ACC112 (cell line): Measurements from ENCODE around the gene SYNPR.

ENCODE experiments used
- H2AFZ ChIP-seq: fragments of 200-600 bp; sonication (generic); one replicate; pipeline ENCODE4 v1.6.0; 2017; ENCODE audit warnings: antibody characterized with exemption, low read length; ENCODE audit not compliant: unreplicated experiment
- H3K27ac ChIP-seq: fragments of 200-600 bp; sonication (generic); 2 replicates; pipeline ENCODE4 v1.5.1; 2014; ENCODE audit warnings: low read depth, mild to moderate bottlenecking, antibody characterized with exemption, low read length, moderate library complexity
- H3K27me3 ChIP-seq: fragments of 200-600 bp; sonication (generic); 2 replicates; pipeline ENCODE4 v1.6.1; 2014; ENCODE audit warnings: mild to moderate bottlenecking, antibody characterized with exemption, low read length, moderate library complexity, mixed read lengths; ENCODE audit not compliant: insufficient read depth
- H3K36me3 ChIP-seq: fragments of 200-600 bp; sonication (generic); 2 replicates; pipeline ENCODE4 v1.6.1; 2016; ENCODE audit warnings: mild to moderate bottlenecking, antibody characterized with exemption, low read length, moderate library complexity, mixed read lengths; ENCODE audit not compliant: insufficient read depth
- H3K4me1 ChIP-seq: fragments of 200-600 bp; sonication (generic); one replicate; pipeline ENCODE4 v1.6.1; 2016; ENCODE audit warnings: low read length, mixed read lengths; ENCODE audit not compliant: insufficient read depth, unreplicated experiment, control insufficient read depth
- H3K4me3 ChIP-seq: fragments of 200-600 bp; sonication (generic); 2 replicates; pipeline ENCODE4 v1.5.1; 2014; ENCODE audit warnings: mild to moderate bottlenecking, low read depth, low read length
- H3K79me2 ChIP-seq: fragments of 200-600 bp; sonication (generic); one replicate; pipeline ENCODE4 v1.6.0; 2016; ENCODE audit warnings: low read length; ENCODE audit not compliant: control insufficient read depth, unreplicated experiment, insufficient read depth

SYNPR gene

DNA sequence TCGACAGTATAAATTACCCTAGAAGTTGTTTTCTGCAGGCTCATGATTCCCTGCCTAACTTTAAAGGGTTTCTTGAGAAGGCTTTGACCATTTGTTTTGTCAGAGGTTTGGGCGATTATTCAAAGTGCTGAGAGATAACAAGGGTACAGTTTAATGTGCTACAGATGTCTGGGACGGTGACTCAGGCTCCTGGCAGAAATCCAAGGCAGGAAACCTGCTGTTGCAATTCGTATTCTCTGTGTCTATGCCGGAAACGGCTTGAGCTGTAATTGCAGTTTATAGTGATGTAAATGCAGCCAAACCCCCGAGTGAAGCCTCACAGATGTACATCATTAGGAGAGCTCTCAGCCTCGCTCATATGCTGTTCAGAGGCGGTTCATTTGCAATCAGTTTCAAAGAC, 65.6 kb downstream of the SYNPR start:
- Histone ChIP-seq H3K27me3 (peaks cover 8% of the 10 kb centered on the region), H3K4me3 (no peak overlapping the region), H3K4me1 (peaks cover 10% of the 10 kb centered on the region), H3K79me2 (no peaks in the 10 kb centered on the region), H3K27ac (peak overlapping the region; percentile 10; the same call in 1 of the 2 replicates), H2AFZ (no peak overlapping the region), H3K36me3 (no peaks in the 10 kb centered on the region)

DNA sequence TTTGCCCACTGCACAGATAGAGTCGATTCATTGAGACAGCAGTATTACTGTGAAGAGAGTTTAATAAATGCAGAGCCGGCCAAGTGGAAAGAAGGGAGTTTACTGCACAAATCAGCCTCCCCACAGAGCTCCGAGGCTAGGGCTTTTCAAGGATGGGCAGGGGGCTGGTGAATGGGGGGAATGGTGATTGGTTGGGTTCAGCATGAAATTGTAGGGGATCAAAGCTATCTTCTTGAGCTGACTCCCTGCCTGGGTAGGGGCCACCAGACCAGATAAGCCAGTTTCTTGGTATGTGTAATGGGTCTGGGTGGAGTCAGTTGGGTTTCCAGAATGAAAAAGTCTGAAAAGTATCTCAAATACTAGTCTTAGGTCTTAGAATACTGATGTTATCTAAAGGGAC, 66.6 kb downstream of the SYNPR start:
- Histone ChIP-seq H3K27me3 (peaks cover 5% of the 10 kb centered on the region), H3K36me3 (no peaks in the 10 kb centered on the region), H3K27ac (no peak overlapping the region), H3K79me2 (no peaks in the 10 kb centered on the region), H2AFZ (no peak overlapping the region), H3K4me1 (peaks cover 10% of the 10 kb centered on the region), H3K4me3 (no peak overlapping the region)

DNA sequence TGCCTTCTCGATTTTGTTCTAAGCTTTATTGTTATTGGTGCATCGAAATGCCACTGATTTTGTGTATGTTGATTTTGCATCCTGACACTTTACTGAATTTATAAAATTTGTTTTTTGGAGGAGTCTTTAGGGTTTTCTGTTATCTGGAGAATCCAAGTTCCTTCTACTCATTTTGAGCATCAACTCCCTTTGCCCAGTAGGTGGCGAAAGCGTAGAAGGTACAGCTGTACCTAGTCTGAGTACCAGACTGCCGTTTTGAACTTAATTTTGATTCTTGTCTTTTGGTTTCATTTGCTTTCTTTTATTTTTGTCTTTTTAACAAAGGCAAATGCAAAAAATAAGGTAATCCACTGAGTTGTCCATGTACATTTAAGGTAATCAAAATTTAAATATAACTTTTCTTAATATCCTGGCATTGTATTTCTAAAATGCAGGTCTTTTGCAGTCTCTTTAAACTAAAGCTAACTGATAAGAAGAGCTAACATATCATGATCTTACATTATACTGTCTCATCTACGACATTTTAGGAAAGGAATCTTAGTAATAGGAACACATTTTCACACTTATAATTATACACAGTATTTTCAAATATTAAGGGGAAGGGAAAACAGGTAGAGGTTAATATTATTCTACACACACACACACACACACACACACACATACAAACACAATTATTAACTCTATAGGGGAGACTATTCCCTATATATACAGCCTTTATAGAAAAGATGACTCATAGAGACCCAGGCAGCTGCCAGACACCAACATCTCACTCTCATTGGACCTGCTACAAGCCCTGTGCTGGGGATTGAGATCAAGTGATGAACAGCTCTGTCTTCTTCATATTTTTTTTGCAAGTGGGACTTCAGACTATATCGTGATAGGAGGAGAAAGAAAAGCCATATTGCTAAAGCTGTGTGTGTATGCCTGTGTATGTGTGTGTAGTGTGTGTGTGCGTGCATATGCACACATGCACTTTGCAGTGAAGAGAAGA, 71.8 kb downstream of the SYNPR start:
- Histone ChIP-seq H3K4me3 (no peak overlapping the region), H3K4me1 (peaks cover 11% of the 10 kb centered on the region), H3K79me2 (no peaks in the 10 kb centered on the region), H2AFZ (no peak overlapping the region), H3K36me3 (no peaks in the 10 kb centered on the region), H3K27ac (no peak overlapping the region), H3K27me3 (peaks cover 5% of the 10 kb centered on the region)

DNA sequence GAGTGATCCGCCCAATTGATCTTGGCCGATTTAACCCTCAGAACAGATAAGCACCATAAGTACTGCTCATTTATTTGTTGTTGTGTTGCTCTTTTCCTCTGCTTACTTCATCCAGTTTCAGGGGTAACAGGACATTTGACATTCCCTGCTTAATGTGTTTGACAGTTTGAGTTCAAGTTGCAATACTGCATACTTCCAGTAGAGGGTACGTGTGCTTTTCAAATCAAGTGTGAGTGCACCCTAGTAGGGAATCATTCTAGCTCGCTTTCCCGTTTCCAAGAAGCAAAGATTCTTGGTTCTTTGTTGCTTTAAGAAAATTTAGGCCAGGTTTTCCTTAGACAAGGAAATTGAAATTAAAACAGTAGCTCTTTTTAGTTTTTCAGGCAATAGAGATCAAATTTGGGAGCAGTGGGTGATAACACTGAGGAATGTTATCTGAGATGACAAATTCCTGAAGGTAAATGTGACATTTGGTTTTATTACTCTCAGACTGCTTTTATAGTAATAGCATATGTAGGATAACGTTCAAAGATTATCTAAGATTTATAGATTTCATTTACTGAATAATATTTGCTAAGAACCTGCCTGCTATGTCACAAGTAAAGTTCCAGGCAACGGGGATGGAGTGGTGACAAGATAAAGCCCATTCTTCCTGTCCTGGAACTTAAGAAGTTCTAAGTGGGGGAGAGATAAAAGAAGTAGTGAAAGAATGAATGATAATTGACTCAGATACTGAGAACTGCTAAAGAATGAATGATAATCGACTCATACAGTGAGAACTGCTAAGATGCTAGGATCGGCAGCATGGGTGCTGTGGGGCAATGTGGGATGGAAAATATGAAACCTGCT, 73.3 kb downstream of the SYNPR start:
- H3K27ac ChIP-seq = no peak overlapping the region
- H3K4me3 ChIP-seq = no peak overlapping the region
- H3K36me3 ChIP-seq = no peaks in the 10 kb centered on the region
- H3K27me3 ChIP-seq = peaks cover 5% of the 10 kb centered on the region
- H2AFZ ChIP-seq = no peak overlapping the region
- H3K4me1 ChIP-seq = peaks cover 11% of the 10 kb centered on the region
- H3K79me2 ChIP-seq = no peaks in the 10 kb centered on the region

DNA sequence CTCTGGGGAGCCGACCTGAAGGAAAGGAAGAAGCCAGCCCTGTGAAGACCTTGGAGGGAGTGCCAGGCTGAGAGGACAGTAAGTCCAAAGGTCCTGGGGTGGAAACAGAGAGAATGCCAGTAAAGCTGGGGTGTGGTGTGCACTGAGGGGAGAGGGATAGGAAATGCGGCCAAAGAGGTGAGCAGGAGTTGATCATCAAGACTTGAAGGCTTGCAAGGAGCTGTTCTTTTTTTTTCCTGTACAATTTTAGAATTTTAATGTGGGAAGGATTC, 73.8 kb downstream of the SYNPR start:
- no peaks in the 10 kb centered on the region for H3K36me3 ChIP-seq
- peaks cover 11% of the 10 kb centered on the region for H3K4me1 ChIP-seq

DNA sequence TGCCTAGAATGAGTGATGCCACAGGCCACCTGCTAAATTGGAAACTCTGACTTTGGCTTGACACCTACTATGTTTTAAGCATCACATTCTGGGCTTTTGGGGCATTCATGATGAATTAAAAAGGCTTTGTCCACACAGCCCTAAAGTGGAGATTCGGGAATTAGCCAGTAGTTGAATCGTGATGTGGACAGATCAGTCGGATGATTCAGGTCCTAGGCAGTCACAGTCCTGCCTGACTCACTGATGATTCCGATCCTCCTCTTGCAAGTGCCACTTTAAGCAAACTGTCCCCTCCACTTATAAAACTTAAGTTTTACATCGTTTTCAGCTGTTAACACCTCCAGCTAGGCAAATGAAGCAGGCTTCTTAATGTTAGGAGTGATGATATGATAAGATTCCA, 75.3 kb downstream of the SYNPR start:
- Histone ChIP-seq H3K79me2 (no peaks in the 10 kb centered on the region), H3K27me3 (peaks cover 13% of the 10 kb centered on the region), H3K27ac (no peak overlapping the region), H3K4me3 (no peak overlapping the region), H3K4me1 (peaks cover 11% of the 10 kb centered on the region), H2AFZ (no peak overlapping the region), H3K36me3 (no peaks in the 10 kb centered on the region)

More for the DNA sequence above, 73.8 kb downstream of the SYNPR start:
- no peaks in the 10 kb centered on the region for H3K79me2 ChIP-seq
- H2AFZ ChIP-seq = no peak overlapping the region
- H3K4me3 ChIP-seq = no peak overlapping the region
- H3K27me3 ChIP-seq = peaks cover 5% of the 10 kb centered on the region
- H3K27ac ChIP-seq = no peak overlapping the region

DNA sequence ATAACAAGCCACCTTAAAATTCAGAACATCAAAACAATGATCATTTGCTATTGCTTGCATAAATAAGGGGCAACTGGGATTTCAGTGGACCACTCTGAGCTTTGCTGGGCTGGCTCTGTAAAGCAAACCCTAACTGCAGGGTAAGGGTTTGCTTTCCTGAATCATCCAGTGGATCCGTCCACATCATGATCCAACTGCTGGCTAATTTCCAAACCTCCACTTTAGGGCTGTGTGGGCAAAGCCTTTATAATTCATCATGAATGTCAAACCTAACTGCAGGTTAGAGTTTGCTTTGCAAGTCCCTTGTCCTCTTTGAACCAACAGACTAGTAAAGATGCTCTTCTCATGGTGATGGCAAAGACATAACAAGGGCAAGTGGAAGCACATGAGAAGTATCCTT, 76.1 kb downstream of the SYNPR start:
- Histone ChIP-seq H2AFZ (no peak overlapping the region), H3K4me1 (peaks cover 11% of the 10 kb centered on the region), H3K36me3 (no peaks in the 10 kb centered on the region), H3K27ac (no peak overlapping the region), H3K79me2 (no peaks in the 10 kb centered on the region), H3K27me3 (0 out of 2 replicates have a peak, but pooled peaks cover 11% of the 10 kb centered on the region), H3K4me3 (no peak overlapping the region)

DNA sequence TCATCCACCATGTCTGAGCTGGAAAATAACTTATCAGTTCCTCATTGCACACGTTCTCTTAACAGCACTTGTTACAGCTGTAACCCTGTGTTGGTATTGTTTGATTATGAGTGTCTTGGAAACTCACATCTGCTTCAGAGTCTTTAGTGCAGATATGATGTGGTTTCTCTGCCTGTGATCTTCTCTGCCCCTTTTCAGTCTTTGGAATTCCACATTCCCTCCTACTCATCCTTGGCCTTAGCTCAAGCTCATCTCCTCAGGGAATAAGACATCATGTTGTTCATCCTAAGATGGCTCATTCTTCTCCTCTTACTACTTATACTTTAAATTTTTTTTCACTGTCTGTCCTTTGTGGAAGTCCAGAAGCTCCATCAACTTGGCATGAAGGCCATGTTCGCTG, 77.7 kb downstream of the SYNPR start:
- Histone ChIP-seq H3K79me2 (no peaks in the 10 kb centered on the region), H3K27me3 (peaks cover 17% of the 10 kb centered on the region), H3K36me3 (no peaks in the 10 kb centered on the region), H3K4me3 (no peak overlapping the region), H3K27ac (no peak overlapping the region), H2AFZ (no peak overlapping the region), H3K4me1 (peaks cover 11% of the 10 kb centered on the region)

DNA sequence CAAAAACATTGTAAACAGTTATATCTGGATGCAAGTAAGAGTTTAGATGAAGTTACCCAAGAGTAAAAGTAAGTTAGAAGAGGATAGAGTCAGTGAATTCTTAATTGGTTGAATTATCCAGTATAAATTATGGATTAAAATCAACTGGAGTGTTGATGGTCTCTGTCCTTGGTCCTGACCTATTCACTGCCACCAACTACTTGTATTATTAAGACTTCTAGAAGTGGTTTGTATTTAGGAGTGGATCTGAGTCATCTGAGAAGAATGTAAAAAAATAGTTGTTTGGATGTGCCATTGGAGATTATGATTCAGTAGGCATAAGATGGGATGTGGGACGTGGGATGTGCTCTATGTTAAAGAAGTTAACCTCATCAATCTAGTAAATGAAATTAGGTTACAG, 86.4 kb downstream of the SYNPR start:
- no peak overlapping the region for H3K27ac ChIP-seq
- H3K4me3 ChIP-seq = no peak overlapping the region
- no peak overlapping the region for H2AFZ ChIP-seq
- H3K36me3 ChIP-seq = no peaks in the 10 kb centered on the region
- peaks cover 11% of the 10 kb centered on the region for H3K27me3 ChIP-seq
- H3K4me1 ChIP-seq = no peaks in the 10 kb centered on the region
- H3K79me2 ChIP-seq = no peaks in the 10 kb centered on the region

DNA sequence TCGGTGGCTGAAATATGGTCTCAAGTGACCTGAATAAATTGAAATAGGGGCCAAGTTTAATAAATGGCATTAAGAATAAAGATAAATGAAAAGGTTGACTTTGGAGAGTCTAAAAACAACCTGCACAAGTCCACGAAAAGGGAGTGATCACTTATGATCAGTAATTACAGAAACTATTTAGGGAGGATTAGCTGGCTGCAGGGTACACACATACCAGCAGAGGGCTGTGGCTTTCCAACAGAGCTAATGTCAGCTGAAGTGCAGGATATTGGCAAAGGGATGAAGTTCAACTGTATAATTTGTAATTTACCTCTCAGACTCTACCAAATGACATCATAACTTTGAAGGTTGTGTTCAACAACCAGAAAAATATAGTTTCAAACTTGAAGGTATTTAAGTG, 86.8 kb downstream of the SYNPR start:
- Histone ChIP-seq H3K79me2 (no peaks in the 10 kb centered on the region), H3K27me3 (peaks cover 9% of the 10 kb centered on the region), H2AFZ (no peak overlapping the region), H3K27ac (no peak overlapping the region), H3K36me3 (no peaks in the 10 kb centered on the region), H3K4me3 (no peak overlapping the region), H3K4me1 (no peaks in the 10 kb centered on the region)
